ENCODE measurements around the gene KRTAP4-1. TPM values are rescaled to one million over a fixed set of nuclear protein-coding genes. Genes with fewer than 3 reads are reported as not detected.
"Not testable (repeated sequence)": the region's sequence is repeated elsewhere in the genome, so short reads cannot be mapped to it uniquely, and the experiment has no call there.

The KRTAP4-1 gene
- not detected in 2 replicates for total RNA-seq

GRCh38 chr17:41184480-41184961 lies at the start of gene KRTAP4-1:
Gene KRTAP4-1 (minus strand): TSS chr17:41184911. CDS start chr17:41184854, 57 bp downstream.
- intact Hi-C loops (cut with micrococcal nuclease): no loop called here

GRCh38 chr17:41232399-41233105 lies 47.8 kb upstream of the KRTAP4-1 start, which contains the start of gene KRTAP9-3:
Gene KRTAP9-3 (plus strand): TSS chr17:41232449. CDS start chr17:41232502, 53 bp downstream.
- intact Hi-C loops (cut with micrococcal nuclease): not testable (repeated sequence)

GRCh38 chr17:41231731-41232130 lies 47.0 kb upstream of the KRTAP4-1 start:
- intact Hi-C loops (cut with micrococcal nuclease): no loop called here

- intact Hi-C loops (cut with micrococcal nuclease): no loop called here
Observed at GRCh38 chr17:41230094-41230493, 45.4 kb upstream of the KRTAP4-1 start.

GRCh38 chr17:41226598-41227095 lies 41.9 kb upstream of the KRTAP4-1 start, which contains the start of gene KRTAP9-2:
Gene KRTAP9-2 (plus strand): TSS chr17:41226648. CDS start chr17:41226655, 7 bp downstream.
- intact Hi-C loops (cut with micrococcal nuclease): not testable (repeated sequence)

GRCh38 chr17:41226051-41226450 lies 41.3 kb upstream of the KRTAP4-1 start:
- intact Hi-C loops (cut with micrococcal nuclease): no loop called here

- intact Hi-C loops (cut with micrococcal nuclease): no loop called here
Observed at GRCh38 chr17:41223821-41224220, 39.1 kb upstream of the KRTAP4-1 start.

GRCh38 chr17:41215681-41216080 lies 31.0 kb upstream of the KRTAP4-1 start:
- intact Hi-C loops (cut with micrococcal nuclease): no loop called here

GRCh38 chr17:41212524-41213169 lies 27.9 kb upstream of the KRTAP4-1 start:
- intact Hi-C loops (cut with micrococcal nuclease): no loop called here

GRCh38 chr17:41211845-41212466 lies 27.2 kb upstream of the KRTAP4-1 start:
- intact Hi-C loops (cut with micrococcal nuclease): no loop called here

- intact Hi-C loops (cut with micrococcal nuclease): no loop called here
Observed at GRCh38 chr17:41199421-41200078, 14.8 kb upstream of the KRTAP4-1 start.

GRCh38 chr17:41196068-41196467 lies 11.4 kb upstream of the KRTAP4-1 start:
- intact Hi-C loops (cut with micrococcal nuclease): no loop called here

- intact Hi-C loops (cut with micrococcal nuclease): no loop called here
Observed at GRCh38 chr17:41190328-41190727, 5.6 kb upstream of the KRTAP4-1 start.

GRCh38 chr17:41189837-41190318 lies 5.2 kb upstream of the KRTAP4-1 start, which contains the start of gene KRTAP9-1:
Gene KRTAP9-1 (plus strand): TSS chr17:41189887. CDS start chr17:41189887, 0 bp downstream.
- intact Hi-C loops (cut with micrococcal nuclease): not testable (repeated sequence)

GRCh38 chr17:41186872-41187271 lies 2.2 kb upstream of the KRTAP4-1 start:
- intact Hi-C loops (cut with micrococcal nuclease): no loop called here

GRCh38 chr17:41185001-41185400 lies 290 bp upstream of the KRTAP4-1 start:
- intact Hi-C loops (cut with micrococcal nuclease): no loop called here

GRCh38 chr17:41178843-41179616 lies 5.7 kb downstream of the KRTAP4-1 start:
- intact Hi-C loops (cut with micrococcal nuclease): no loop called here

- intact Hi-C loops (cut with micrococcal nuclease): no loop called here
Observed at GRCh38 chr17:41178341-41178740, 6.4 kb downstream of the KRTAP4-1 start.

- intact Hi-C loops (cut with micrococcal nuclease): no loop called here
Observed at GRCh38 chr17:41177727-41178271, 6.9 kb downstream of the KRTAP4-1 start, which contains the start of gene KRTAP4-2. Gene KRTAP4-2 (minus strand): TSS chr17:41178221. CDS start chr17:41178164, 57 bp downstream.

Measured in T-helper 1 cell treated with Interleukin-12 subunit alpha and Interleukin-12 subunit beta and Interleukin-4 antibody, amounts not matched to agents 30 ng/mL and 1 ng/mL, for 36 hours (primary cell).